GM23248 (cell line): ENCODE results near the gene CDKN3.

Source experiments
- EZH2 ChIP-seq: fragments of 200-600 bp; sonication (generic); IDR thresholded peaks from 2 replicates; pipeline ENCODE4 v1.6.1; 2018; ENCODE audit warnings: antibody characterized with exemption, mild to moderate bottlenecking; ENCODE audit not compliant: insufficient read depth, poor library complexity, severe bottlenecking
- EZH2phosphoT487 ChIP-seq: fragments of 200-600 bp; sonication (generic); IDR thresholded peaks from 2 replicates; pipeline ENCODE4 v1.6.1; 2018; ENCODE audit warnings: antibody characterized with exemption, moderate library complexity, mild to moderate bottlenecking, low read depth; ENCODE audit not compliant: insufficient read depth

GRCh38 chr14:54360667-54361066 is 36.1 kb upstream of the CDKN3 start:
- TF ChIP-seq EZH2phosphoT487 = no peak
- no peak for TF ChIP-seq EZH2
